Activated B cell treated with CpG ODN at 0.5 μM for 24 hours (primary cell): ENCODE data around the gene SLC12A5. TPM values are rescaled to one million over a fixed set of nuclear protein-coding genes. Genes with fewer than 3 reads are reported as not detected.
"Not testable (repeated sequence)": the region's sequence is repeated elsewhere in the genome, so short reads cannot be mapped to it uniquely, and the experiment has no call there.

Experiments
- ATAC-seq: fragments of 200-7000 bp; cut with Tn5 transposase; one replicate; pipeline ENCODE4 v1.10.0; 2021; ENCODE audit warnings: low read depth, mild to moderate bottlenecking, moderate library complexity
- CTCF ChIA-PET: fragments of 350-600 bp; sonication (Branson Sonifier 250); formaldehyde crosslinking; loops from one replicate; lab custom pipeline; 2021; ENCODE audit warnings: antibody characterized with exemption; lab: Charles Lee
- POLR2A ChIA-PET: fragments of 350-600 bp; sonication (Branson Sonifier 250); formaldehyde crosslinking; loops from one replicate; lab custom pipeline; 2021; ENCODE audit warnings: antibody characterized with exemption; lab: Charles Lee
- DNase-seq: peaks from one replicate; pipeline ENCODE4 v3.0.0; 2022
- H3K27ac Mint-ChIP-seq: one replicate; pipeline ENCODE4 v1.8.0; 2020; ENCODE audit warnings: mixed read lengths
- H3K27me3 Mint-ChIP-seq: one replicate; pipeline ENCODE4 v1.8.0; 2021; ENCODE audit warnings: mixed read lengths
- H3K36me3 Mint-ChIP-seq: one replicate; pipeline ENCODE4 v1.8.0; 2021; ENCODE audit warnings: low read depth, mixed read lengths
- H3K4me1 Mint-ChIP-seq: one replicate; pipeline ENCODE4 v1.8.0; 2021; ENCODE audit warnings: mixed read lengths
- H3K4me3 Mint-ChIP-seq: one replicate; pipeline ENCODE4 v1.8.0; 2020; ENCODE audit warnings: mild to moderate bottlenecking, mixed read lengths
- H3K9me3 Mint-ChIP-seq: one replicate; pipeline ENCODE4 v1.8.0; 2020; ENCODE audit warnings: mixed read lengths
- CTCF ChIP-seq: fragments of 200-600 bp; IDR thresholded peaks from one replicate; pipeline ENCODE4 v1.8.0; 2022; ENCODE audit warnings: antibody characterized with exemption, mild to moderate bottlenecking
- intact Hi-C: fragments of 100-400 bp; cut with micrococcal nuclease; formaldehyde crosslinking; loops from one replicate; pipeline ENCODE4 v1.15.1; 2024
- total RNA-seq: library from RNA; stranded (reverse); gene quantifications from 2 replicates; pipeline ENCODE4 v1.2.3, GENCODE V29; 2022

The SLC12A5 gene
- total RNA-seq, 1 donor from 2014 or later: not detected

GRCh38 chr20:46099491-46100287, 70.7 kb downstream of the SLC12A5 start:
- intact Hi-C loops: loop anchor here (1.0 kb wide), 5 partner anchors 9 to 75 kb away; no protein-coding TSS in a partner anchor
- peak; percentile 62 for DNase-seq
- ChIA-PET POLR2A (interaction anchor here (0.6 to 4.1 kb wide), 9 partner anchors 8 to 307 kb away, joined by 3 to 50 read pairs (median 6); partner anchors contain the start of genes CD40 and ELMO2), CTCF (interaction anchor here (0.6 to 3.0 kb wide), 10 partner anchors 8 to 249 kb away, joined by 3 to 32 read pairs (median 6); no protein-coding TSS in a partner anchor)
- no peak for TF ChIP-seq CTCF
- Mint-ChIP-seq H3K36me3 (no peaks in the 10 kb centered on the region), H3K9me3 (no peaks in the 10 kb centered on the region), H3K4me1 (peaks cover 16% of the 10 kb centered on the region), H3K4me3 (peak overlapping the region; percentile 74), H3K27ac (peak overlapping the region; percentile 50), H3K27me3 (peaks cover 1% of the 10 kb centered on the region)
- peak; percentile 100 for ATAC-seq

- CTCF ChIA-PET: interaction anchor here (0.9 to 3.0 kb wide), 6 partner anchors 7 to 76 kb away, joined by 3 to 32 read pairs (median 12); no protein-coding TSS in a partner anchor
Measured at GRCh38 chr20:46100444-46100843, 71.4 kb downstream of the SLC12A5 start.

GRCh38 chr20:46100988-46101387, 72.0 kb downstream of the SLC12A5 start:
- Mint-ChIP-seq H3K36me3 (no peaks in the 10 kb centered on the region), H3K9me3 (no peaks in the 10 kb centered on the region), H3K4me1 (peaks cover 16% of the 10 kb centered on the region), H3K4me3 (no peak overlapping the region), H3K27me3 (peaks cover 1% of the 10 kb centered on the region), H3K27ac (no peak overlapping the region)
- TF ChIP-seq CTCF: no peak
- intact Hi-C loops: no loop called here
- POLR2A ChIA-PET: interaction anchor here (1.2 to 4.1 kb wide), 4 partner anchors 10 to 74 kb away, joined by 8 to 50 read pairs (median 28); partner anchors contain the start of gene CD40
- CTCF ChIA-PET: no interaction called here
- DNase-seq (no peak), ATAC-seq (no peak)

More at GRCh38 chr20:46100444-46100843, 71.4 kb downstream of the SLC12A5 start:
- intact Hi-C loops, H3K27ac Mint-ChIP-seq, H3K9me3 Mint-ChIP-seq, H3K36me3 Mint-ChIP-seq, DNase-seq, H3K27me3 Mint-ChIP-seq, ATAC-seq, H3K4me3 Mint-ChIP-seq: not testable (repeated sequence)
- POLR2A ChIA-PET: interaction anchor here (0.7 to 4.1 kb wide), 7 partner anchors 7 to 133 kb away, joined by 3 to 50 read pairs (median 8); partner anchors contain the start of gene CD40
- peaks cover 16% of the 10 kb centered on the region for H3K4me1 Mint-ChIP-seq

GRCh38 chr20:46101957-46102356, 72.9 kb downstream of the SLC12A5 start:
- intact Hi-C loops: no loop called here
- Mint-ChIP-seq H3K4me3 (no peak overlapping the region), H3K9me3 (no peaks in the 10 kb centered on the region), H3K36me3 (no peaks in the 10 kb centered on the region), H3K27me3 (peaks cover 1% of the 10 kb centered on the region), H3K4me1 (peaks cover 18% of the 10 kb centered on the region), H3K27ac (no peak overlapping the region)
- ChIA-PET POLR2A (interaction anchor here (0.6 to 1.5 kb wide), 4 partner anchors 9 to 1315 kb away, joined by 3 to 15 read pairs (median 6); no protein-coding TSS in a partner anchor), CTCF (interaction anchor here (1.2 kb wide), 1 partner anchor 30 kb away, joined by 3 read pairs; no protein-coding TSS in a partner anchor)
- no peak for TF ChIP-seq CTCF
- DNase-seq (no peak), ATAC-seq (no peak)

- intact Hi-C loops: no loop called here
- Mint-ChIP-seq H3K27ac (no peak overlapping the region), H3K4me1 (peaks cover 27% of the 10 kb centered on the region), H3K27me3 (peaks cover 1% of the 10 kb centered on the region), H3K9me3 (no peaks in the 10 kb centered on the region), H3K36me3 (no peaks in the 10 kb centered on the region), H3K4me3 (no peak overlapping the region)
- ATAC-seq: no peak
- no peak for TF ChIP-seq CTCF
- DNase-seq: no peak
- POLR2A ChIA-PET: interaction anchor here (1.4 to 1.5 kb wide), 2 partner anchors 15 to 16 kb away, joined by 4 to 8 read pairs; partner anchors contain the start of gene CD40
- CTCF ChIA-PET: no interaction called here
Measured at GRCh38 chr20:46102940-46103339, 73.9 kb downstream of the SLC12A5 start.
